HG03342 (cell line): ENCODE data around the gene ALAS1.

Source experiments
- ATAC-seq: cut with Tn5 transposase; IDR thresholded peaks from one replicate; pipeline ENCODE4 v1.9.1; 2021; ENCODE audit warnings: mild to moderate bottlenecking, moderate library complexity; ENCODE audit not compliant: unreplicated experiment

The ALAS1 gene

DNA sequence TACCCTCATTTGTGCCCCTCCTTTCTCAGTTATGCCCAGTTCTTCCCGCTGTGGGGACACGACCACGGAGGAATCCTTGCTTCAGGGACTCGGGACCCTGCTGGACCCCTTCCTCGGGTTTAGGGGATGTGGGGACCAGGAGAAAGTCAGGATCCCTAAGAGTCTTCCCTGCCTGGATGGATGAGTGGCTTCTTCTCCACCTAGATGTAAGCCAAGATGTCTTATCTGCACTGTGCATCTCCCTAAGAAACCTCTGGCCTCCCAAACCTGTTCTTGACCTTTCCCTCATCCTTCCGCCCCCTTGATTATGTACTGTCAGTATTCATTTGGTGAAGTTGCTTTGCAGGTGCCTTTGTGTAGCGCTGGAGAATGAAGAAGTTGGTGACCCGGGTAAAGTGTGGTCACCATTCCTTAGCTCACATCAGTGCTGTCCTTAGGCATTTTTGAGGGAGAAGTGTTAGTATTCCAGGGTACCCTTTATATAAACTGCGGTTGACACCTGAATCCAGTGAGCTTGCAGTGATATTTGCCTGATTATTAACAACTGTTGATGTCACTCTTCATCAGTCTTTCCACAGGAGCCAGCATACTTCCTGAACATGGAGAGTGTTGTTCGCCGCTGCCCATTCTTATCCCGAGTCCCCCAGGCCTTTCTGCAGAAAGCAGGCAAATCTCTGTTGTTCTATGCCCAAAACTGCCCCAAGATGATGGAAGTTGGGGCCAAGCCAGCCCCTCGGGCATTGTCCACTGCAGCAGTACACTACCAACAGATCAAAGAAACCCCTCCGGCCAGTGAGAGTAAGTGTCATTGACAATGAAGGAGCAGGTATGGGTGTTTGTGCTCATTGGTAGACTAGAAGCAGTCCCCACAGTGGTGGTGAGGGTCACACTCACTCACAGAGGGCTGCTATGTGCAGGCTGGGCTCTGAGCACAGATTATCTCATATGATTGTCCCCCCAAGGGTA, 966 bp downstream of the ALAS1 start:
- no peak for ATAC-seq

DNA sequence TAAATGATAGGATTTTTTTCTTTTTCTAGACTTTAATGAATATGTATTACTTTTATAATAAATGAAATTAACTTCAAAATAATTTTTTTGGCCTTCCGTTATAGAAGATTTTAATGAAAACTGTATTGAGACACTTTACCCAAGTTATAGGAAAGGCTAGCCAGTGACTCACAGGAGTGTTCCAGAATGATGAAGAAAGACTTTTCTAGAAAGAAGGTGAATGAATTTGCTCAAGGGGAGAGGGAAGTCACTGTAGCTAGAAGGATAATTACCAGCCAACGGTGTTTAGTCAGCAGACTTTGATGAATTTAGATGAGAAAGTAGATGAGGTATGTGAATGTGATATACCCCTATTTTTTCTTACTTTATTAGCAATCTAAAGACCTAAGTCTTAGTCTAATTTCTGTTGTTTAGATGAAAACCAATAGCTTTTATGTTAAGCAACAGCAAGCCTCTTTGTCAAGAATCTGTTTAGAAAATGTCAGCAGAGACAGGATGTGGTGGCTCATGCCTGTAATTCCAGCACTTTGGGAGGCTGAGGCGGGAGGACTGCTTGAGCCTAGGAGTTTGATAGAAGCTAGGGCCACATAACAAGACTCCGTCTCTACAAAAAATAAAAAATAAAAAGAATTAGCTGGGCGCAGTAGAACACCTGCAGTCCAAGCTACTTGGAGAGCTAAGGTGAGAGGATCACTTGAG, 3.2 kb downstream of the ALAS1 start:
- no peak for ATAC-seq

DNA sequence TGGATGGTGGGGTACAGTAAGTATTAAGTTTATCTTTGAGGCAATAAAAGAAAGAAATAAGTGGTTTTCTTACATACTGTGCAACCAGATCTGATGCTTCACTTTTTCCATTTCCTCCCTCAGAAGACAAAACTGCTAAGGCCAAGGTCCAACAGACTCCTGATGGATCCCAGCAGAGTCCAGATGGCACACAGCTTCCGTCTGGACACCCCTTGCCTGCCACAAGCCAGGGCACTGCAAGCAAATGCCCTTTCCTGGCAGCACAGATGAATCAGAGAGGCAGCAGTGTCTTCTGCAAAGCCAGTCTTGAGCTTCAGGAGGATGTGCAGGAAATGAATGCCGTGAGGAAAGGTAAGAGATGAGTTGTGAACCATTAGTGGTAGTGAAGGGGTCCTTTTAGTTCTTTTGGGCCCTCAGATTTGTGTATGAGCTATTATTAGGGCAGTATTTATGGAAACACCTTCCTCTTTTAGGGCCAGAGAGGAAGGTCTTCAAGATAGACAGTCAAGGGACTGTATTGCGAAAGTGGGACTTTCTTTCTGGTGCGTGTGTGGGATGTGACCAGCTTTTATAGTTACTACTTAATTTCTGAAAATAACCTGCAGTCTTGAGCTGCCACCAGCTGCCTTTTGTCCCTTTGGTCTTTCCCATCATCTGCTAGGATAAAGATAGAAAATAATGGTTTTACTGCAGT, 4.6 kb downstream of the ALAS1 start:
- no peak for ATAC-seq

DNA sequence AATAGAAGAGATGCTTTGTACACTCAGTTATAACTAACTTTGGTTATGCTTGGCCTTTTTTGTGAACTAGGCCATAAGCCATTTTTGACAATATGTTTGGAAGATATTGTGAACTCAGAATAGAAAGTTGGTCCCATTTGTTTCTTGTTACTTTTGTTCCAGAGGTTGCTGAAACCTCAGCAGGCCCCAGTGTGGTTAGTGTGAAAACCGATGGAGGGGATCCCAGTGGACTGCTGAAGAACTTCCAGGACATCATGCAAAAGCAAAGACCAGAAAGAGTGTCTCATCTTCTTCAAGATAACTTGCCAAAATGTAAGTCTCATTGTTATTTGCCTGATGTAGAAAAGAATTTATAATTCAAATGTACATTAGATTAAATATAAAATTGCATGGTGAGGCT, 5.7 kb downstream of the ALAS1 start:
- ATAC-seq = no peak

DNA sequence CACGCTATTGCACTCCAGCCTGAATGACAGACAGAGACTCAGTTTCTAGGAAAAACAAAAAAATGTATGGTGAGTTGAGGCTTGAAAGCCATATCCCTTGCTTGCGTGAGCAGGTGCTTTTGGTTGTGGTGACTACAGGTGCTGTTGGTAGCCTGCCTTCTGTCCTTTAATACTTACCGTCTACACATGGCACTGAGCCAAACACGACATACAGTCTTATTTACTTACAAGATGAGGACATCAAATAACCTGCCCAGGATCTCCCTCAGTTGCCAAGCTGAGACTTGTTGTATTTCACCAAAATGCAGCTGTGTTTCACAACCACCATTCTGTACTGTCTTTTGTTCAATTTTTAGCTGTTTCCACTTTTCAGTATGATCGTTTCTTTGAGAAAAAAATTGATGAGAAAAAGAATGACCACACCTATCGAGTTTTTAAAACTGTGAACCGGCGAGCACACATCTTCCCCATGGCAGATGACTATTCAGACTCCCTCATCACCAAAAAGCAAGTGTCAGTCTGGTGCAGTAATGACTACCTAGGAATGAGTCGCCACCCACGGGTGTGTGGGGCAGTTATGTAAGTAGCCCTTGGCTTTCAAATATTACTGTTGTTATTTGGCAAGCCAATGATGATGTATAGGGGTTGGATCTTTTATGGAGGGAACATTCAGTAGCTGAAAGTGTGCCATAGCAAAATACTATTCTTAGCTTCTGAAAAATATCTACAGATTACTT, 6.5 kb downstream of the ALAS1 start:
- ATAC-seq = no peak

DNA sequence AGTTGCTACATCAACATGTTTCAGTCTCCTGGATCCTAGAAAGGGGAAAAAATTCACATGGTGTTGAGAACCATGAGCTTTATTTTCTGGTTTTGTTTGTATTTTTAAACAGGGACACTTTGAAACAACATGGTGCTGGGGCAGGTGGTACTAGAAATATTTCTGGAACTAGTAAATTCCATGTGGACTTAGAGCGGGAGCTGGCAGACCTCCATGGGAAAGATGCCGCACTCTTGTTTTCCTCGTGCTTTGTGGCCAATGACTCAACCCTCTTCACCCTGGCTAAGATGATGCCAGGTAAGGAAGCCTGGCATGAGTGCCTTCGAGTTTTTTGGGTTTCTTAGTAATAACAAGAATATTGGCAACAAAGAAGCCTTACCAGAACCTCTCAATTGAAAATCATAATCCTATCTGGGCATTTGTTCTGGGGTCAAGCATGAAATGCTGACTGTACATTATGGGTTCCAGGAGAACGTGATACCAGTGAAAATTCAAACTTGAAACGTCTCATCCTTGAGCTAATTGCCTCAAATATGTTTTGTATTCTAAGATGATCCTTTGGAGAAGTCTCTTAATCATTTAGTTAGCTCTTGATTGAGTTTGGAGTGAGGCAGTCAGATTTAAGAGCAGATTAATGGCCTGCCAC, 7.9 kb downstream of the ALAS1 start:
- ATAC-seq = no peak

DNA sequence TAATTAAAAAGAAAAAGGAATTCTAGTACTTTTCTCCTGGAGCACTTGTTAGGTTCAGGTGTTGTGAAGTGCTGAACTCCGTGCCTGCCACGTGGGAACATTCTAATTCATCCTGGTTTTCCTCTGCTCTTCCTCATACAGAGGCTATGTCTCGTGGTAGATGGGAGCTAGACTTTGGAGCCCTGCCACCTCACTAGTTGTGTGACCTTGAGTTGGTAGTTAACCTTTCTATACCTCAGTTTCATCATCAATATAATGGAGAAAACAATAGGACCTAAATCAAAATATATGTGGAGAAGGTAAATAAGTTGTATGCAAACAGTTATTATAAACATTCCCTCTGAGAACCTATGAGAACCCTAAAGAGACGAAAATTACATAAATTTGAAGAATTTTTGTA, 10.6 kb downstream of the ALAS1 start:
- ATAC-seq = no peak

DNA sequence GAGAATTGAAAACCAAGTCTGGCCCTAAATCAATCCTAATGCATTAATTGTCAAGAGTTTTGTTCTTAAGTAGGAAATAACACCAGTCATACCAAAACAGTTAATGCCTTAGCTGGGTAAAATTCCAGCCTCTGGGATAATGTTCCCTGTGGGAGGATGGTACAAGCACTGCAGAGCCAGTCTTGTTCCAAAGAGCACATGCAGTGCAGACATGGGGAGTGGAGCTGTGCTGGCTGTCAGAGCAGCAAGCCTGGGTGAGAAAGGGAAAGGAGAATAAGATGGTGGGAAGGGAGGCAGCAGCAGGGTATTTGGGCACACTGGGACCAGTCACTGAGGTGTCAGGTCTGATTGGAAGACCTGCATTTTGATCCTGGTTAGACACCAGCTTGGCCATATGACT, 12.1 kb downstream of the ALAS1 start:
- ATAC-seq = no peak

DNA sequence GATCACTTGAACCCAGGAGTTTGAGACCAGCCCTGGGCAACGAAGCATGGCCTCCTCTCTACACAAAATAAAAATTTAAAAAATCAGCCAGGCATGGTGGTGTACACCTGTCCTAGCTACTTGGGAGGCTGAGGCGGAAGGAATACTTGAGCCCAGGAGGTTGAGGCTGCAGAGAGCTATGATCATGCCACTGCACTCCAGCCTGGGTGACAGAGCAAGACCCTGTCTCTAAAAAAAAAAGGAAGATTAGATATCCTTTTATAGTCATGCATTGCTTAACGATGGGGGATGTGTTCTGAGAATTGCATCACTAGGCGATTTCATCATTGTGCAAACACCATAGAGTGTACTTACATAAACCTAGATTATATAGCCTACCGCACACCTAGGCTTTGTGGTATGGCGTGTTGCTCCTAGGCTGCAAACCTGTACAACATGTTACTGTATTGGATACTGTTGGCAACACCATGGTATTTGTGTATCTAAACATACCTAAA, 12.6 kb downstream of the ALAS1 start:
- ATAC-seq = no peak

DNA sequence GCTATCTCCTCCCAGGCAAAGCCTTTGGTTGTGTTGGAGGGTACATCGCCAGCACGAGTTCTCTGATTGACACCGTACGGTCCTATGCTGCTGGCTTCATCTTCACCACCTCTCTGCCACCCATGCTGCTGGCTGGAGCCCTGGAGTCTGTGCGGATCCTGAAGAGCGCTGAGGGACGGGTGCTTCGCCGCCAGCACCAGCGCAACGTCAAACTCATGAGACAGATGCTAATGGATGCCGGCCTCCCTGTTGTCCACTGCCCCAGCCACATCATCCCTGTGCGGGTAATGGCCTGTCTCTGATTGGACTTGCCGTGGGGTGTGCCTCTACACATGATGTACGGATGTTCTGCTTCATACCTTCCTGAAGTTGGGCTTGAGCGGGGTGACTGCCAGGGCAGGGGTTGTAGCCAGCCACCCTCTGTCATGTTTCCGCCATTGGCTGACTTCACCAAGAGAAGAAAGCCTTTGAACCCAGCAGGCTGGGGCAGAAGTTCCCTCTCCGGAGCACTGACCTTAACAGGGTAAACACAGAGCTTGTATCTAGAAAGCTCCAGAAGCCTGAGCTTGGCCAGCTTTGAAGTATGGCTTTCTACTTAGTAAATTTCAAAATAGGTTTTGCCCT, 13.4 kb downstream of the ALAS1 start:
- no peak for ATAC-seq

DNA sequence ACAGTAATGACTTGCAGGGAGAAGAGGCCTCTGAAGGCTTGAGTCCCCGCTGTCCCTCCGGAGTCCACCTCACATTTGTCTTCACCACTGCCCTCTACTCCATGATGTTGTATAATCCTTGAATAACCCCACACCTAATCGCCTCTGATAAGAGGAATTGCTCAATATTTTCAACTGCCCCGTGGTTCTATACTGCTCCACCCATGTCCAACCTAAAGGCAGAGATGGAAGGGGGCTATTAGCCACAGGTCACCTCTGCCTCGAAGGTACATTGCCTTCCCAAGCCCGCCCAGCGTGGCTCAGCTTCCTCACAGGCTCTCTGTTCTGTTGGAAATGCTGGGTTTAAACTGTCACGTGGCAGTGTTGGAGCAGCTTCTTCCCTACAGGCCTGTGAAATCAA, 15.0 kb downstream of the ALAS1 start:
- ATAC-seq = no peak

DNA sequence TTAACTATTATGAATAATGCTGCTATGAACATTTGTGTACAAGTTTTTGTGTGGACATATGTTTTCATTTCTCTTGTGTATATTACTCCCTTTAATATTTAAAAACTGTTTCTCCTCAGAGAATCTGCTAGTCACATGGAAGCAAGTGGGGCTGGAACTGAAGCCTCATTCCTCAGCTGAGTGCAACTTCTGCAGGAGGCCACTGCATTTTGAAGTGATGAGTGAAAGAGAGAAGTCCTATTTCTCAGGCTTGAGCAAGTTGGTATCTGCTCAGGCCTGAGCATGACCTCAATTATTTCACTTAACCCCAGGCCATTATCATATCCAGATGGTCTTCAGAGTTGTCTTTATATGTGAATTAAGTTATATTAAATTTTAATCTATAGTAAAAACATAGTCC, 15.9 kb downstream of the ALAS1 start:
- no peak for ATAC-seq

DNA sequence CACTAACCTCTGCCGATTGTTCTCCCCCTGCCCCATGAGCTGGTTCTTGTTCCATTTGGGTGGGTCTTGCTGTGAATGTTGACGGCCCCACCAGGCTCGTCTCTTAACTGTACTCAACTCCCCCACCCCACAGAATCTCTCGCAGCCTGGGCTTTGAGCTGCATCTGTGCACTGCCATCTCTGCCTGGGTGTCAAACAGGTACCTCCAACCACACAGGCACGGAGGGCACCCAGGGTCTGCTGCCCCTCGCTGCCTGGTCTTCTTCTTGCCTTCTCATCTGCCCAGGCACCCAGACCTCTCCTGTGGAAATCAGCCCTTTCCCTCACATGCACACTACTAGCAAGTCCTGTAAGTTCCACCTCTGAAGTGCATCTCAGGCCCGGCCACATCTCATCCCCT, 17.4 kb downstream of the ALAS1 start:
- ATAC-seq = no peak

DNA sequence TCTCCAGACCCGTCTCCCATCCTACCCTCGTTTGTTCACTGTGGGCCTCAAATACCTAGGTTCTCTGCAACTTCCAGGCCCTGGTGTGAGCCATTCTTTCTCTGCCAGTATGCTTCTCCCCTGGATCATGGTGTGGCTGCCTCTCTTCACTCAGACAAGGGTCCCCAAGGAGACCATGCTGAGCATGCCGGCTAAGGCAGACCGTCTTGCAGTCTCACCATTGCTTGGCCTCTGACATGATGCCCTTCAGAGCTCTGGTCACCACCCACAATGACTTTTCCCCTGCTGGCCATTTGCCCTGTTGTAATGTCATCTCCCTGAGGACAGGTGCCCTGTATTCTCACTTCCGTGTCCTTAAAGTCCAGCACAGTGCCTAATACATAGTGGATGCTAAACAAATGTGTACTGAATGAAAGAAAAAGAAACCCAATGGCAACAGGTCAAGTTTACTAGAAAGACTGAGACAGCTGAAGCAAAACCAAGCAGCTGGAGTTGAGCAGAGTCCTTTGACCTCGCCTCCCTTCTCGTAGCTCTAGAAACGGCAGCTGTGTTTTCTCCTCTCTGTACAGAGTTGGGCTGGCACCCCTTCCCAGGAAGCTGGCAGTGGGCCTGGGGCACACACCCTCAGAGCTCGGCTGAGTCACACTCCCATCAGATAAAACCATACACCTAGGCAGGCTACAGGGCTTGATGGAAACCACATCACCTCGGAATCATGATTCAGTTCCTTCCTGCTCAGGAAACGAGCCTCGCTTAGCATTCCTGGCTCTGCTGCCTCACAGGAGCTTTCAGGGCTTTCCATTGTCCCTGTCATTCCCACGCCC, 18.8 kb downstream of the ALAS1 start:
- ATAC-seq = no peak

DNA sequence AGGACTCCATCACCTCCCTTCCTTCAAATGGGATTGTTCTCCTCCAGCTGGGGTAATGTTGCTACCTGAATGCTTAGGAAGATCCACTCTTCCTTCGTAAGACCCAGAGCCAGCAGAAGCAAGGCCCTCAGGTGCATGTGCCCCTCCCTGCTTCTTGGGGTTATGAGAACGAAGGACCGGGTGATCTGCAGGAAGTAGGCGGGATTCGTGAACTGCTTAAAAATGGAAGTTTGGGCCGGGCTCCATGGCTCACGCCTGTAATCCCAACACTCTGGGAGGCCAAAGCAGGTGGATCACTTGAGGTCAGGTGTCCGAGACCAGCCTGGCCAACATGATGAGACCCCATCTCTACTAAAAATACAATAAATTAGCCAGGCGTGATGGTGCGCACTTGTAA, 19.4 kb downstream of the ALAS1 start:
- no peak for ATAC-seq

DNA sequence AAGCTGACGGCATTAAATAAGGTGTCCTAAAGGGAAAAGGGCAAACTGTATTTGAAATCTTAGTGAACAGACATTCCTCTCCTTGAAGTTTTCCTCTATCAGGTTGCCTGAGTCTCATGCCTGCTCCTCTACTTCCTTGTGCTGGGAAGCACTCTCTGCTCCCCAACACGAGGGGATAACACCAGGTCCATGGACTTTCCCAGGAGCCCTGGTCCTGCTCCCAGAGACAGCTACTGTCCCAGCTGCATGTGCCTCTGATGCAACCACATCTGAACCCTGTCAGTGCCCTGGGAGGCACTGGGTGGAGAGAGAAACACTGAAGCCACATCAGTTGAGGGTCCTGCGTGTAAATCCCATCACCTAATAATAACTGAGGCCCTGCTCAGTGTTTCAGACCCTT, 20.1 kb downstream of the ALAS1 start:
- no peak for ATAC-seq

DNA sequence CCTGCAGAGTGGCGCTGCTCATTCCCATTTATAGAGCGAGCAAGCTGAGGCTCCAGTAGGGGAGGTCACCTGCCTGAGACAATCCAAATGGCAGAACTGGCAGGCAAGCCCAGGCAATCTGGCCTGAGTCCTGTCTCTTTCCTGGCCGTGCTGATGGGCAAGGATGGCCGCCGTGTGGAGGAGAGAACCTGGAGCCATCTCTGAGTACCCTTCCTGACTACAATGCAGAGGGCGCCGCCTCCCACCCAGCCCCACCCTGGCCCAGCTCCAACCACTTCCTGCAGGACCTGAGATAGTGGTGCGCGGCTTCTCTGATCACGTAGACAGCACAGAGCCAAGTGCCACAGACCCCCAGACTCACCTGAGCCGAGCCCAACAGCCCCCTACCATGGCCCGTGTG, 20.5 kb downstream of the ALAS1 start:
- no peak for ATAC-seq

DNA sequence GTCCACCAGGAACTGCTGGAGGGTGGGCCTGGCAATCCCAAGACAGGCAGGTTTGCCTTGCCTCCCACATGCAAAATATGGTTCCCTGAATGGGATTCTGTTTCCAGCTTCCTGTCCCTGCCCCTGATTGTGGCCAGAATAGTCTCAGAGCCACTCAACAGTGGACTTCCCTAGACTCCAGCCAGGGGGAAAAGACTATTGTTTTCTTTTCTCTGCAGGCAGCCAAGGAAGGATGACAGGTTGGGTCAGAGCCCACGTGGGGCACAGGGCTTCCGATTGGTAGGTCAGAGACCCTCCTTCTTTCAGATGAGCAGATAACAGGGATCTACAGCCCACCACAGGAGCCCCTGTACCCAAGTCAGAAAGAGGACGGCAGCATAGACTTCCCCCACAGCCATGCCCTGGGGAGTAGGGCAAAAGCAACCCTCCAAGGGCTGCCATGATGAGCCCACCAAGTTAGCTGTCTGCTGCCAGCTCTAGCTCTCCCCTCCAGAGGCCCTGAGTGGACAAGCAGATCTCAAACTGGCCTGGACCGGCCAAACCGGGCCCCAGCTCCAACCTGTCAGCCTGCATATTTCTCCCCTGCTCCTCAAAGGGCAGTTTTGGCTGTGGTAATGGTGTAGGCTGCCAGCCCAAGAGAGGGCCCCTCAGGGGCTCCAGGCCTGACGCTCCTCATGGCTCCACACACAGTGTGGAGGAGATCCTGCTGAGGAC, 21.1 kb downstream of the ALAS1 start:
- no peak for ATAC-seq
